HCT116 (cell line): ENCODE measurements around the gene RAVER1. TPM values are rescaled to one million over a fixed set of nuclear protein-coding genes. Genes with fewer than 3 reads are reported as not detected.

Experiments used
- ATAC-seq: fragments of 200-7000 bp; cut with Tn5 transposase; 2 replicates; pipeline ENCODE4 v1.9.1; 2020; ENCODE audit warnings: mild to moderate bottlenecking, moderate library complexity
- BruUV-seq: library from RNA; stranded (reverse); fragments of 400-500 nt; replicated peaks from 2 replicates; lab custom pipeline; 2021; lab: Mats Ljungman, UMichigan
- CTCF ChIA-PET: fragments of 300-600 bp; sonication (Branson Sonifier 250); formaldehyde crosslinking; loops from one replicate; lab custom pipeline; 2021; ENCODE audit warnings: antibody characterized with exemption; lab: Charles Lee
- POLR2A ChIA-PET: fragments of 300-600, 350-600 bp; sonication (Branson Sonifier 250); formaldehyde crosslinking; loops from one replicate; lab custom pipeline; 2021; ENCODE audit warnings: antibody characterized with exemption; lab: Charles Lee
- RAD21 ChIA-PET, 2 experiments: fragments of 300-600 bp; sonication (Branson Sonifier 250); formaldehyde crosslinking; loops; one replicate each; lab custom pipeline; 2023; ENCODE audit warnings: low total read pairs in 2 of 2; ENCODE audit not compliant: uncharacterized antibody in 2 of 2, unreplicated experiment in 2 of 2, low non-redundant PET in 1 of 2; lab: Charles Lee
- DNase-seq: peaks from one replicate; pipeline ENCODE4 v3.0.0-alpha.2; 2010; ENCODE audit warnings: low read depth, low spot score
- H2AFZ ChIP-seq: fragments of 200-600 bp; shearing (Covaris generic), sonication (generic); 2 replicates; pipeline ENCODE4 v1.6.1; 2017; ENCODE audit warnings: low read depth, mixed run types, mixed read lengths, antibody characterized with exemption, low read length; ENCODE audit not compliant: poor library complexity, severe bottlenecking
- H3K27ac ChIP-seq: 2 replicates; pipeline ENCODE4 v1.5.1; 2012; ENCODE audit warnings: low read depth, low read length
- H3K27me3 ChIP-seq: fragments of 200-600 bp; sonication (generic); 2 replicates; pipeline ENCODE4 v1.6.1; 2016; ENCODE audit warnings: mixed run types, low read length, mixed read lengths; ENCODE audit not compliant: insufficient read depth
- H3K36me3 ChIP-seq, 2 experiments: fragments of 200-500 bp in 1 of 2; fragments of 200-600 bp in 1 of 2; sonication (Bioruptor generic) in 1 of 2; sonication (generic) in 1 of 2; 2 replicates each; pipeline versions ENCODE4 v1.5.1 to v1.6.1; 2014 to 2016; ENCODE audit warnings: low read length in 2 of 2, inconsistent platforms in 1 of 2, mixed read lengths in 1 of 2, mixed run types in 1 of 2; ENCODE audit not compliant: insufficient read depth in 2 of 2, control insufficient read depth in 1 of 2
- H3K4me1 ChIP-seq, 2 experiments: fragments of 200-600 bp in 1 of 2; sonication (generic) in 1 of 2; 2 replicates each; pipeline versions ENCODE4 v1.5.1 to v1.6.1; 2012 to 2017; ENCODE audit warnings: low read length in 2 of 2, inconsistent platforms in 1 of 2, mild to moderate bottlenecking in 1 of 2, mixed read lengths in 1 of 2, mixed run types in 1 of 2, moderate library complexity in 1 of 2; ENCODE audit not compliant: insufficient read depth in 2 of 2, control insufficient read depth in 1 of 2
- H3K4me2 ChIP-seq: fragments of 200-600 bp; sonication (generic); 2 replicates; pipeline ENCODE4 v1.6.1; 2017; ENCODE audit warnings: mixed run types, low read length, mixed read lengths
- H3K4me3 ChIP-seq, 2 experiments: fragments of 200-600 bp in 1 of 2; sonication (generic) in 1 of 2; replicated peaks in 1 of 2; 2 replicates each; pipeline ENCODE4 v1.5.1; 2011 to 2016; ENCODE audit warnings: low read length in 2 of 2, control low read depth in 1 of 2, low read depth in 1 of 2, mild to moderate bottlenecking in 1 of 2, mixed read lengths in 1 of 2, mixed run types in 1 of 2
- H3K79me2 ChIP-seq: fragments of 200-600 bp; sonication (generic); 2 replicates; pipeline ENCODE4 v1.6.1; 2017; ENCODE audit warnings: mild to moderate bottlenecking, mixed run types, low read length, moderate library complexity, mixed read lengths; ENCODE audit not compliant: insufficient read depth
- H3K9ac ChIP-seq: fragments of 200-600 bp; sonication (generic); 2 replicates; pipeline ENCODE4 v1.6.1; 2016; ENCODE audit warnings: low read length, mixed read lengths
- H3K9me2 ChIP-seq: fragments of 200-600 bp; sonication (generic), shearing (Covaris generic); 2 replicates; pipeline ENCODE4 v1.6.1; 2017; ENCODE audit warnings: mixed run types, mild to moderate bottlenecking, moderate library complexity; ENCODE audit not compliant: insufficient read depth
- H3K9me3 ChIP-seq, 2 experiments: fragments of 200-500 bp in 1 of 2; fragments of 200-600 bp in 1 of 2; sonication (Bioruptor generic) in 1 of 2; sonication (generic) in 1 of 2; 2 replicates each; pipeline ENCODE4 v1.6.1; 2014 to 2017; ENCODE audit warnings: low read length in 2 of 2, mixed read lengths in 2 of 2, inconsistent platforms in 1 of 2, low read depth in 1 of 2, mild to moderate bottlenecking in 1 of 2, mixed run types in 1 of 2, moderate library complexity in 1 of 2; ENCODE audit not compliant: control insufficient read depth in 1 of 2, insufficient read depth in 1 of 2
- H4K20me1 ChIP-seq: fragments of 200-600 bp; sonication (generic), shearing (Covaris generic); 2 replicates; pipeline ENCODE4 v1.6.1; 2017; ENCODE audit warnings: mixed run types, mild to moderate bottlenecking, moderate library complexity; ENCODE audit not compliant: insufficient read depth
- ATF3 ChIP-seq: IDR thresholded peaks from 2 replicates; pipeline ENCODE4 v1.6.1; 2012
- CBX3 ChIP-seq: IDR thresholded peaks from 2 replicates; pipeline ENCODE4 v1.6.1; 2012; ENCODE audit warnings: low read depth
- CTCF ChIP-seq, 3 experiments: fragments of 200-600 bp in 1 of 3; sonication (generic) in 1 of 3; IDR thresholded peaks in 2 of 3; conservative IDR thresholded peaks in 1 of 3; 2 replicates each; pipeline ENCODE4 v1.5.1; 2012 to 2017; ENCODE audit warnings: low read depth in 2 of 3, low read length in 2 of 3, antibody characterized with exemption in 1 of 3, borderline replicate concordance in 1 of 3, control low read depth in 1 of 3, mild to moderate bottlenecking in 1 of 3, mixed read lengths in 1 of 3, mixed run types in 1 of 3, moderate library complexity in 1 of 3; ENCODE audit not compliant: insufficient read depth in 1 of 3
- EGR1 ChIP-seq: IDR thresholded peaks from 2 replicates; pipeline ENCODE4 v1.6.1; 2012; ENCODE audit warnings: low read depth
- ELF1 ChIP-seq: IDR thresholded peaks from 2 replicates; pipeline ENCODE4 v1.6.1; 2012; ENCODE audit warnings: low read depth, borderline replicate concordance
- EZH2 ChIP-seq: fragments of 200-600 bp; sonication (generic); IDR thresholded peaks from 2 replicates; pipeline ENCODE4 v1.6.1; 2017; ENCODE audit warnings: antibody characterized with exemption, mixed run types
- FOSL1 ChIP-seq: IDR thresholded peaks from 2 replicates; pipeline ENCODE4 v1.6.1; 2012; ENCODE audit warnings: low read depth
- JUND ChIP-seq: IDR thresholded peaks from 2 replicates; pipeline ENCODE4 v1.6.1; 2012
- POLR2A ChIP-seq: IDR thresholded peaks from 2 replicates; pipeline ENCODE4 v1.7.0; 2011; ENCODE audit warnings: borderline replicate concordance; ENCODE audit not compliant: insufficient read depth, insufficient read length; ENCODE audit errors: extremely low read depth
- POLR2AphosphoS5 ChIP-seq: IDR thresholded peaks from 2 replicates; pipeline ENCODE4 v1.6.1; 2011; ENCODE audit warnings: mild to moderate bottlenecking, low read depth, low read length, moderate library complexity
- RAD21 ChIP-seq: IDR thresholded peaks from 2 replicates; pipeline ENCODE4 v1.6.1; 2012; ENCODE audit warnings: low read depth, mild to moderate bottlenecking
- SIN3A ChIP-seq: IDR thresholded peaks from 2 replicates; pipeline ENCODE4 v1.6.1; 2012; ENCODE audit warnings: low read depth
- SP1 ChIP-seq: IDR thresholded peaks from 2 replicates; pipeline ENCODE4 v1.6.1; 2012; ENCODE audit warnings: low read depth
- SRF ChIP-seq: IDR thresholded peaks from 2 replicates; pipeline ENCODE4 v1.6.1; 2012; ENCODE audit warnings: low read depth
- TCF7L2 ChIP-seq: IDR thresholded peaks from 2 replicates; pipeline ENCODE4 v1.7.0; 2011; ENCODE audit warnings: borderline replicate concordance, inconsistent platforms; ENCODE audit not compliant: insufficient read depth, insufficient read length; ENCODE audit errors: extremely low read depth
- YY1 ChIP-seq: IDR thresholded peaks from 2 replicates; pipeline ENCODE4 v1.6.1; 2011; ENCODE audit warnings: low read length, low read depth, moderate library complexity, mild to moderate bottlenecking; ENCODE audit not compliant: insufficient replicate concordance; ENCODE audit errors: extremely low read depth
- ZFX ChIP-seq: fragments of 450-650 bp; IDR thresholded peaks from 2 replicates; pipeline ENCODE4 v1.6.1; 2017
- ZNF274 ChIP-seq: fragments of 200-500 bp; sonication (Bioruptor generic); IDR thresholded peaks from 2 replicates; pipeline ENCODE4 v1.6.1; 2014; ENCODE audit warnings: mild to moderate bottlenecking, low read depth, low read length, inconsistent platforms
- intact Hi-C: fragments of 100-400 bp; cut with micrococcal nuclease; formaldehyde crosslinking; loops from 2 replicates; pipeline ENCODE4 v1.10.0; 2022
- total RNA-seq: library from RNA; stranded (reverse); gene quantifications from one replicate; pipeline ENCODE4 v1.2.1, GENCODE V29; 2021; ENCODE audit not compliant: unreplicated experiment
- TF ChIP-seq, protein P1 (sequence below): IDR thresholded peaks from 2 replicates; pipeline ENCODE4 v1.6.1; 2012; ENCODE audit warnings: low read depth
- TF ChIP-seq, protein P2 (sequence below): IDR thresholded peaks from 2 replicates; pipeline ENCODE4 v1.6.1; 2012

The RAVER1 gene
- total RNA-seq, 1 experiment from 2014 or later = 71.0 TPM

GRCh38 chr19:10289167-10289835, 44.0 kb downstream of the RAVER1 start:
- peak overlapping the region; percentile 94 for H3K9ac ChIP-seq
- intact Hi-C loops = loop anchor here (2.0 kb wide), 1 partner anchor 44 kb away; the partner anchor contains the start of gene RAVER1
- peak overlapping the region; percentile 76 for H3K27ac ChIP-seq

More at GRCh38 chr19:10289167-10289835, 44.0 kb downstream of the RAVER1 start:
- peak overlapping the region; percentile 100 for H3K4me2 ChIP-seq
- ChIA-PET RAD21 (interaction anchor here (0.6 to 1.1 kb wide), 5 partner anchors 18 to 52 kb away, joined by 3 to 6 read pairs (median 4); partner anchors contain the start of genes ICAM1 (in 1 of the 2) and RAVER1 (in 1 of the 2)), POLR2A (interaction anchor here (0.6 to 2.6 kb wide), 19 partner anchors 9 to 819 kb away, joined by 3 to 26 read pairs (median 4); partner anchors contain the start of genes FDX2, PDE4A, RAVER1 and TYK2), CTCF (interaction anchor here (0.6 to 3.2 kb wide), 15 partner anchors 9 to 356 kb away, joined by 3 to 30 read pairs (median 4); partner anchors contain the start of genes CDC37 and RAVER1)
- no peaks in the 10 kb centered on the region for H3K9me3 ChIP-seq
- ATAC-seq (peak; percentile 65), DNase-seq (peak; percentile 77)
- no TSS peak for BruUV-seq
- no peaks in the 10 kb centered on the region for H3K27me3 ChIP-seq
- H3K9me2 ChIP-seq = no peaks in the 10 kb centered on the region
- H2AFZ ChIP-seq = peak overlapping the region; percentile 49
- no peaks in the 10 kb centered on the region for H4K20me1 ChIP-seq
- H3K4me3 ChIP-seq = peak overlapping the region; percentile 77 to 91
- peaks cover 16% of the 10 kb centered on the region; the same call in 1 of the 2 replicates for H3K79me2 ChIP-seq
- peaks cover 13 to 60% of the 10 kb centered on the region in 2 experiments for H3K4me1 ChIP-seq
- H3K36me3 ChIP-seq = peaks cover 2 to 18% of the 10 kb centered on the region in 2 experiments; a peak in 2 of 4 replicates
- TF ChIP-seq POLR2AphosphoS5 = peak; percentile 38
- TF ChIP-seq ZNF274 = no peak
- no peak for TF ChIP-seq EZH2
- TF ChIP-seq ZFX = no peak
- no peak for TF ChIP-seq ATF3
- no peak for TF ChIP-seq CBX3
- peak; percentile 88 for TF ChIP-seq SIN3A
- no peak for TF ChIP-seq YY1
- no peak for TF ChIP-seq ELF1
- TF ChIP-seq, protein P1, sequence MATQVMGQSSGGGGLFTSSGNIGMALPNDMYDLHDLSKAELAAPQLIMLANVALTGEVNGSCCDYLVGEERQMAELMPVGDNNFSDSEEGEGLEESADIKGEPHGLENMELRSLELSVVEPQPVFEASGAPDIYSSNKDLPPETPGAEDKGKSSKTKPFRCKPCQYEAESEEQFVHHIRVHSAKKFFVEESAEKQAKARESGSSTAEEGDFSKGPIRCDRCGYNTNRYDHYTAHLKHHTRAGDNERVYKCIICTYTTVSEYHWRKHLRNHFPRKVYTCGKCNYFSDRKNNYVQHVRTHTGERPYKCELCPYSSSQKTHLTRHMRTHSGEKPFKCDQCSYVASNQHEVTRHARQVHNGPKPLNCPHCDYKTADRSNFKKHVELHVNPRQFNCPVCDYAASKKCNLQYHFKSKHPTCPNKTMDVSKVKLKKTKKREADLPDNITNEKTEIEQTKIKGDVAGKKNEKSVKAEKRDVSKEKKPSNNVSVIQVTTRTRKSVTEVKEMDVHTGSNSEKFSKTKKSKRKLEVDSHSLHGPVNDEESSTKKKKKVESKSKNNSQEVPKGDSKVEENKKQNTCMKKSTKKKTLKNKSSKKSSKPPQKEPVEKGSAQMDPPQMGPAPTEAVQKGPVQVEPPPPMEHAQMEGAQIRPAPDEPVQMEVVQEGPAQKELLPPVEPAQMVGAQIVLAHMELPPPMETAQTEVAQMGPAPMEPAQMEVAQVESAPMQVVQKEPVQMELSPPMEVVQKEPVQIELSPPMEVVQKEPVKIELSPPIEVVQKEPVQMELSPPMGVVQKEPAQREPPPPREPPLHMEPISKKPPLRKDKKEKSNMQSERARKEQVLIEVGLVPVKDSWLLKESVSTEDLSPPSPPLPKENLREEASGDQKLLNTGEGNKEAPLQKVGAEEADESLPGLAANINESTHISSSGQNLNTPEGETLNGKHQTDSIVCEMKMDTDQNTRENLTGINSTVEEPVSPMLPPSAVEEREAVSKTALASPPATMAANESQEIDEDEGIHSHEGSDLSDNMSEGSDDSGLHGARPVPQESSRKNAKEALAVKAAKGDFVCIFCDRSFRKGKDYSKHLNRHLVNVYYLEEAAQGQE = no peak
- TF ChIP-seq TCF7L2 = no peak
- TF ChIP-seq JUND = no peak
- no peak for TF ChIP-seq POLR2A
- TF ChIP-seq CTCF (IDR thresholded peaks at IDR 0.05 in 2 of 3, conservative IDR thresholded peaks at IDR 0.05 in 1 of 3; ENCODE audit: borderline replicate concordance in 1 of 3, insufficient read depth in 1 of 3, low read depth in 2 of 3, low read length in 2 of 3) = no peak
- no peak for TF ChIP-seq RAD21
- TF ChIP-seq EGR1 = no peak; the same call in 1 of the 2 replicates
- TF ChIP-seq SP1 = peak; percentile 48; the same call in 1 of the 2 replicates
- TF ChIP-seq, protein P2, sequence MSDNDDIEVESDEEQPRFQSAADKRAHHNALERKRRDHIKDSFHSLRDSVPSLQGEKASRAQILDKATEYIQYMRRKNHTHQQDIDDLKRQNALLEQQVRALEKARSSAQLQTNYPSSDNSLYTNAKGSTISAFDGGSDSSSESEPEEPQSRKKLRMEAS = peak; percentile 96
- no peak for TF ChIP-seq FOSL1
- no peak for TF ChIP-seq SRF
